NB4 (cell line): ENCODE measurements around the gene KIAA1671.

Experiments used
- CTCF ChIP-seq: IDR thresholded peaks from one replicate; pipeline ENCODE4 v1.5.1; 2012; ENCODE audit warnings: low read depth, low read length
- MAX ChIP-seq: IDR thresholded peaks from 2 replicates; pipeline ENCODE4 v1.6.1; 2011; ENCODE audit warnings: low read depth, low read length
- POLR2A ChIP-seq: IDR thresholded peaks from 2 replicates; pipeline ENCODE4 v1.6.1; 2011; ENCODE audit warnings: mild to moderate bottlenecking; ENCODE audit not compliant: insufficient read length; ENCODE audit errors: extremely low read depth

- TF ChIP-seq POLR2A (no peak), CTCF (no peak), MAX (no peak)
These were observed 196.5 kb downstream of the KIAA1671 start for GRCh38 chr22:25149014-25149413.
